B cell (primary cell): ENCODE data around the gene SDF2L1. TPM values are rescaled to one million over a fixed set of nuclear protein-coding genes. Genes with fewer than 3 reads are reported as not detected.

ENCODE experiments used
- ATAC-seq: fragments of 200-7000 bp; cut with Tn5 transposase; one replicate; pipeline ENCODE4 v1.10.0; 2021; ENCODE audit warnings: low read depth, mild to moderate bottlenecking, moderate number of reproducible peaks, moderate library complexity
- CTCF ChIA-PET: fragments of 350-600 bp; sonication (Branson Sonifier 250); formaldehyde crosslinking; loops from one replicate; lab custom pipeline; 2021; ENCODE audit warnings: antibody characterized with exemption, inconsistent platforms; lab: Charles Lee
- POLR2A ChIA-PET: fragments of 350-600 bp; sonication (Branson Sonifier 250); formaldehyde crosslinking; loops from one replicate; lab custom pipeline; 2021; ENCODE audit warnings: antibody characterized with exemption; lab: Charles Lee
- DNase-seq: peaks from one replicate; pipeline ENCODE4 v3.0.0; 2013
- H2AFZ ChIP-seq: 2 replicates; pipeline ENCODE4 v1.6.1; 2012; ENCODE audit warnings: mild to moderate bottlenecking, low read depth, low read length; ENCODE audit not compliant: insufficient read depth, poor library complexity, severe bottlenecking
- H3K27ac ChIP-seq, 2 donors: 1 replicate in 1 of 2; 2 replicates in 1 of 2; pipeline ENCODE4 v1.5.1; 2012 to 2013; ENCODE audit warnings: low read length in 2 of 2, mild to moderate bottlenecking in 2 of 2, moderate library complexity in 1 of 2
- H3K27me3 ChIP-seq, 4 experiments: fragments of 200-600 bp in 1 of 4; sonication (generic) in 1 of 4; replicated peaks in 1 of 4; 1 replicate in 2 of 4; 2 replicates in 2 of 4; pipeline versions ENCODE4 v1.6.1 to v1.7.0; 2013 to 2016; ENCODE audit warnings: low read length in 3 of 4, mild to moderate bottlenecking in 2 of 4, mixed read lengths in 1 of 4, moderate library complexity in 1 of 4; ENCODE audit not compliant: insufficient read depth in 4 of 4, control insufficient read depth in 3 of 4; ENCODE audit errors: control extremely low read depth in 1 of 4
- H3K36me3 ChIP-seq, 2 experiments: replicated peaks in 1 of 2; 1 replicate in 1 of 2; 2 replicates in 1 of 2; pipeline versions ENCODE4 v1.6.1 to v1.7.1; 2013; ENCODE audit warnings: low read length in 1 of 2; ENCODE audit not compliant: insufficient read depth in 2 of 2, control insufficient read depth in 1 of 2; ENCODE audit errors: control extremely low read depth in 1 of 2, extremely low read depth in 1 of 2
- H3K4me1 ChIP-seq, 2 donors: fragments of 200-600 bp in 1 of 2; sonication (generic) in 1 of 2; 1 replicate in 1 of 2; 2 replicates in 1 of 2; pipeline versions ENCODE4 v1.5.1 to v1.6.1; 2013 to 2017; ENCODE audit warnings: low read length in 2 of 2; ENCODE audit not compliant: control insufficient read depth in 2 of 2, insufficient read depth in 2 of 2
- H3K4me2 ChIP-seq: replicated peaks from 2 replicates; pipeline ENCODE3; 2012; ENCODE audit warnings: mild to moderate bottlenecking, low read depth, low read length; ENCODE audit not compliant: poor library complexity, severe bottlenecking
- H3K4me3 ChIP-seq, 5 experiments: fragments of 200-600 bp in 1 of 5; sonication (generic) in 1 of 5; 1 replicate in 3 of 5; 2 replicates in 2 of 5; pipeline versions ENCODE4 v1.5.1 to v1.7.0; 2011 to 2016; ENCODE audit warnings: low read length in 4 of 5, mild to moderate bottlenecking in 4 of 5, low read depth in 2 of 5, control low read depth in 1 of 5, moderate library complexity in 1 of 5; ENCODE audit not compliant: insufficient read depth in 1 of 5; ENCODE audit errors: control extremely low read depth in 1 of 5, extremely low read depth in 1 of 5
- H3K79me2 ChIP-seq: fragments of 200-600 bp; sonication (generic); one replicate; pipeline ENCODE4 v1.6.0; 2016; ENCODE audit warnings: low read length; ENCODE audit not compliant: control insufficient read depth, insufficient read depth
- H3K9ac ChIP-seq: fragments of 200-600 bp; sonication (generic); 2 replicates; pipeline ENCODE4 v1.6.1; 2017; ENCODE audit warnings: mild to moderate bottlenecking, low read length, moderate library complexity
- H3K9me3 ChIP-seq, 3 donors: one replicate each; pipeline versions ENCODE4 v1.6.1 to v1.7.1; 2013; ENCODE audit warnings: low read length in 2 of 3; ENCODE audit not compliant: control insufficient read depth in 2 of 3, insufficient read depth in 1 of 3; ENCODE audit errors: control extremely low read depth in 1 of 3
- H4K20me1 ChIP-seq: 2 replicates; pipeline ENCODE4 v1.6.0; 2012; ENCODE audit warnings: mild to moderate bottlenecking, low read length; ENCODE audit not compliant: insufficient read depth, control insufficient read depth, poor library complexity, severe bottlenecking
- H3K27ac Mint-ChIP-seq: one replicate; pipeline ENCODE4 v1.8.0; 2021; ENCODE audit warnings: mixed read lengths
- H3K27me3 Mint-ChIP-seq: one replicate; pipeline ENCODE4 v1.8.0; 2021; ENCODE audit warnings: mixed read lengths
- H3K4me1 Mint-ChIP-seq: one replicate; pipeline ENCODE4 v1.8.0; 2021; ENCODE audit warnings: mixed read lengths
- H3K4me3 Mint-ChIP-seq: one replicate; pipeline ENCODE4 v1.8.0; 2021; ENCODE audit warnings: mixed read lengths
- H3K9me3 Mint-ChIP-seq: one replicate; pipeline ENCODE4 v1.8.0; 2022; ENCODE audit warnings: mixed read lengths; ENCODE audit not compliant: insufficient read depth
- EZH2 ChIP-seq: IDR thresholded peaks from 2 replicates; pipeline ENCODE4 v1.6.1; 2012; ENCODE audit warnings: borderline replicate concordance, low read depth, mild to moderate bottlenecking, moderate library complexity, low read length; ENCODE audit not compliant: insufficient read depth, poor library complexity, severe bottlenecking
- WGBS: methylation state at CpG from one replicate; pipeline ENCODE4 v1.1.5; 2013; ENCODE audit warnings: missing lambda C conversion rate; ENCODE audit not compliant: insufficient coverage; 5-methylcytosine and 5-hydroxymethylcytosine counted together
- intact Hi-C: fragments of 100-400 bp; cut with micrococcal nuclease; formaldehyde crosslinking; loops from one replicate; pipeline ENCODE4 v1.10.0; 2022
- polyA plus RNA-seq: library from polyadenylated mRNA; depleted of rRNA; stranded (reverse); fragments of >200 nt; gene quantifications from 2 replicates; pipeline ENCODE4 v1.2.3, GENCODE V29; 2012
- total RNA-seq, 2 donors: library from RNA; stranded (reverse); fragments of 120-200 nt in 1 of 2; gene quantifications; 1 replicate in 1 of 2; 2 replicates in 1 of 2; pipeline versions ENCODE4 v1.2.3 to v1.2.4, GENCODE V29; 2013 to 2022
- TF ChIP-seq, protein P1 (sequence below): fragments of 200-600 bp; IDR thresholded peaks from one replicate; pipeline ENCODE4 v1.8.0; 2022; ENCODE audit warnings: antibody characterized with exemption, mild to moderate bottlenecking

SDF2L1 gene
- total and polyA plus RNA-seq, 2 donors (not counting 1 experiment from before 2014, with no cell fraction given) = 15.2 to 23.5 TPM

DNA sequence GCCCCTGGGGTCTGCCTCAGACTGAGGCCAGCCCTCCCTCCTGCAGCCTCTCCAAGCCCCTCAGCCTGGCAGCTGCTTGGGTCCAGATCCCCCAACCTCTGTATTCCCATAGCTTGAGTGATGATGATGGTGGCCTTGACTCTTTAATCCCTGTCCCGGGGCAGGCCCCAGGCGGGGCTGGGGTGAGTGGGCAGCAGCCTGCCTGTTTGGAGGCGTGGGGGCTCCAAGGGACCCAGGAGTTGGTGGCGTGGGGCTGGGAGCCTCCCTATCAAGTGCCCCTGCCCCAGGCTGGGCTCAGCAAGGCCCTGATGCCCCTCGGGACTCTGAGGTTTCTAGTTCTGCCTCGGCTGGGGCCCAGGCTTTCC lies 46.2 kb downstream of the SDF2L1 start:
- Histone ChIP-seq H3K9ac (no peak overlapping the region), H3K4me3 (no peak overlapping the region), H3K79me2 (no peaks in the 10 kb centered on the region), H3K27me3 (no peaks in the 10 kb centered on the region), H3K4me1 (peaks cover 0 to 7% of the 10 kb centered on the region in 2 donors), H4K20me1 (peaks cover 5% of the 10 kb centered on the region), H3K4me2 (no peak overlapping the region), H3K9me3 (no peaks in the 10 kb centered on the region), H3K27ac (peak overlapping the region in 1 of 2 donors; percentile 43), H3K36me3 (peaks cover 0 to 61% of the 10 kb centered on the region in 2 experiments), H2AFZ (no peak overlapping the region)
- Mint-ChIP-seq H3K4me3 (no peak overlapping the region), H3K9me3 (no peaks in the 10 kb centered on the region), H3K27ac (peak overlapping the region; percentile 56), H3K27me3 (no peaks in the 10 kb centered on the region), H3K4me1 (peaks cover 13% of the 10 kb centered on the region)
- TF ChIP-seq EZH2 = no peak
- TF ChIP-seq, protein P1, sequence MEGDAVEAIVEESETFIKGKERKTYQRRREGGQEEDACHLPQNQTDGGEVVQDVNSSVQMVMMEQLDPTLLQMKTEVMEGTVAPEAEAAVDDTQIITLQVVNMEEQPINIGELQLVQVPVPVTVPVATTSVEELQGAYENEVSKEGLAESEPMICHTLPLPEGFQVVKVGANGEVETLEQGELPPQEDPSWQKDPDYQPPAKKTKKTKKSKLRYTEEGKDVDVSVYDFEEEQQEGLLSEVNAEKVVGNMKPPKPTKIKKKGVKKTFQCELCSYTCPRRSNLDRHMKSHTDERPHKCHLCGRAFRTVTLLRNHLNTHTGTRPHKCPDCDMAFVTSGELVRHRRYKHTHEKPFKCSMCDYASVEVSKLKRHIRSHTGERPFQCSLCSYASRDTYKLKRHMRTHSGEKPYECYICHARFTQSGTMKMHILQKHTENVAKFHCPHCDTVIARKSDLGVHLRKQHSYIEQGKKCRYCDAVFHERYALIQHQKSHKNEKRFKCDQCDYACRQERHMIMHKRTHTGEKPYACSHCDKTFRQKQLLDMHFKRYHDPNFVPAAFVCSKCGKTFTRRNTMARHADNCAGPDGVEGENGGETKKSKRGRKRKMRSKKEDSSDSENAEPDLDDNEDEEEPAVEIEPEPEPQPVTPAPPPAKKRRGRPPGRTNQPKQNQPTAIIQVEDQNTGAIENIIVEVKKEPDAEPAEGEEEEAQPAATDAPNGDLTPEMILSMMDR = no peak
- intact Hi-C loops = no loop called here
- DNase-seq = no peak
- POLR2A ChIA-PET = no interaction called here
- CTCF ChIA-PET = no interaction called here
- ATAC-seq = peak; percentile 14
- WGBS = 65% methylated on average over 6 of the region's 6 CpGs

DNA sequence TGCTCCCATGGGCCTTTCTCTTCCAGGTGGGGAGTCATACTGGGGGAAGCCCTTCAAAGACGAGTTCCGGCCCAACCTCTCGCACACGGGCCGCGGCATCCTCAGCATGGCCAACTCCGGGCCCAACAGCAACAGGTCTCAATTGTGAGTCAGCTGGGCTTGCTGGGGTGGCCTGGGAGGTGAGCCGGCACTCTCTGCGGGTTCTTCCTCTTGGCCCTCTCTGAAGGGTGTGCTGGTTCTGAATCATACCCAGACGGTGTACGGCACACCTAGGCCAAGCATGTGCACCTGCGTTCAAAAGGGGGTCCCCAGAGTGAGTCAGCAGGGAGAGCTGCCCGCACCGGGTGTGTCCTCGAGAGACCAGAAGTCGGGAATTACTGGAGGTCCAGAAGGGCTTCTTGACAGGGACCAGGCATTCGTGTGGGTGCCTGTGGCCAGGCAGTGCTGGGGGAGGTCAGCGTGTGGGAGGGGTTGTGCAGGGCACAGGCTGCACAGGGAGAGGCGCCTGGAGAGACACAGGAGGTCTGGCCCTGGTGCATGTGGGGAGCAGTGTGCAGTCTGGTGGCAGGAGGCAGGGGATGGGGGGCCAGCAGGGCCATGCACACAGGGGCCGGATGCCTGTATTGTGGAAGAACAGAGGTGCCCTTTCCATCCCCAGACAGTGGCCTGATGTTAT lies 46.7 kb downstream of the SDF2L1 start:
- Histone ChIP-seq H2AFZ (no peak overlapping the region), H3K4me1 (peaks cover 0 to 7% of the 10 kb centered on the region in 2 donors), H3K36me3 (peaks cover 0 to 61% of the 10 kb centered on the region in 2 experiments), H3K9me3 (no peaks in the 10 kb centered on the region), H3K27ac (peak overlapping the region in 1 of 2 donors; percentile 43), H4K20me1 (peaks cover 5% of the 10 kb centered on the region), H3K4me3 (no peak overlapping the region), H3K4me2 (no peak overlapping the region), H3K27me3 (no peaks in the 10 kb centered on the region), H3K9ac (no peak overlapping the region), H3K79me2 (no peaks in the 10 kb centered on the region)
- WGBS = 59% methylated on average over 20 of the region's 20 CpGs
- intact Hi-C loops = no loop called here
- peaks cover 13% of the 10 kb centered on the region for H3K4me1 Mint-ChIP-seq
- TF ChIP-seq EZH2 = no peak
- TF ChIP-seq, protein P1 = no peak
- POLR2A ChIA-PET = no interaction called here
- CTCF ChIA-PET = no interaction called here
- peak overlapping the region; percentile 56 for H3K27ac Mint-ChIP-seq
- H3K9me3 Mint-ChIP-seq = no peaks in the 10 kb centered on the region
- ATAC-seq = peak; percentile 39
- DNase-seq = no peak
- H3K27me3 Mint-ChIP-seq = no peaks in the 10 kb centered on the region
- no peak overlapping the region for H3K4me3 Mint-ChIP-seq
